Stimulated activated CD4-positive, alpha-beta T cell treated with anti-CD3 and anti-CD28 coated beads, Interleukin-1b, Interleukin-23, amount 100 ng/mL, for 4 hours (primary cell): ENCODE measurements around the gene PNMA1.

Experiments
- DNase-seq, 2 donors: peaks; one replicate each; pipeline ENCODE4 v3.0.0-alpha.2; 2020; ENCODE audit warnings: low read depth in 2 of 2

PNMA1 gene

DNA sequence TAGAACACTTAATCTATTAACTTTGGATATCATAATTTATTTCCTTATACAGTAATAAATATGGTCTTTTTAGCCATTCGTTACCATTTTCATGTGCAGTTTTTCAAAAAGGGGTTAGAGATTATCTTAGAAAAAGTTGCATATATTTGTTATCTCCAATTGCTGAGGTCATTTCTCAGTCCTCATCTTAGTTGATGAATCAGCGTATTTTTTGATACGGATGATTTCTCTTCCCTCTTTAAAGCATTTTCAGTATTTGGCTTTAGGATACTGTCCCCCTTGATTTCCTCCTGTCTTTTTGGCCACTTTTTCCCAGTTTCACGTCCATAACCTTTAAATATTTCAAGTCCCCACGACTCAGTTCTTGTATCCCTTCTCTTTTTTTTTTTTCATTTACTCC lies 47.6 kb downstream of the PNMA1 start:
- no peak for DNase-seq

DNA sequence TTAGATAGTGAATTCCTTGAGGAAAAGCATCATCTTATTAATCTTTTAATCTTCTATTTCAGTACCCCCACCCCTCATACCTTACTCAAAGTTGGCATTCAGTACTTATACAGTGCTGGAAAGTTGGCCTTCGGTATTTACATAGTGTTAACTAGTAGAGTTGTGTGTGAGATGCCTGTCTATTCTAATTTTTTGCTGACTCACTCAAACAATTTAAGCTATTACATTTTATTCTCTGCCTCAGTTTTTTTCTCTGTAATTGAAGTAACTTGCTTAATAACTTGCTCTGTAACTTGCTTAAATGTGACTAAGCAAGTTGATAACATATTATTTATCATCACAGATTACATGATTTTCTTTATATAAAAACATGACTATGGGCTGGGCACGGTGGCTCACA lies 49.1 kb downstream of the PNMA1 start:
- no peak for DNase-seq

DNA sequence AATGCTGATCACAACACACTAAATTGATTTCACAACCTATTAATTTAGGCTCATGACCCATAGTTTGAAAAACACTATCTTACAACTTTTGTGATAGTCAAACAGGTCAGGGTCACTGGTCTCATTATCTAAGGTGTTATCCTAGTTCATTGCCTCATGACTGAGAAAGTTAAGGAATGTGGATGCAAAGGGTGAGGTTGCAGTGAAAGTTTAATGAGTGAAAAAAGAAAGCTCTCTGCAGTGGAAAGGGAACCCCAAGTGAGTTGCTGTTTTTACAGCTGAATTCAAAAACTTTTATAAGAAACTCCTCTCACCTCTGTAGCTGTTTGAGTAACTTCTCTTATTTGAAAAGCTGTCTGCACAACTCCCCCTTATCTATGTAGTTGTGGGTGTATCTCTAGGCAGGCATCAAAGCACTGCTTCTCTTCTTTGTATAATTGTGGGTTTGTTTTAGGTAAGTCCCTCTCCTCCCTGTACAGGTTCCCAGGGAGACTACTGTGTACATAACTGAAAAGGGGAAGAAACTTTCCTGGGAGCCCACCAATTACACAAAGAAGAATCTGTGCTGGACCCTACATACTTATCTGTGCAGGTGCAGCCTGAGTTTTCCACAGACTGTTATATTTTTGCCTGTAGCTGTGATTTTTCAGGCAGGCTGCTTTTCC lies 50.5 kb downstream of the PNMA1 start:
- no peak for DNase-seq

DNA sequence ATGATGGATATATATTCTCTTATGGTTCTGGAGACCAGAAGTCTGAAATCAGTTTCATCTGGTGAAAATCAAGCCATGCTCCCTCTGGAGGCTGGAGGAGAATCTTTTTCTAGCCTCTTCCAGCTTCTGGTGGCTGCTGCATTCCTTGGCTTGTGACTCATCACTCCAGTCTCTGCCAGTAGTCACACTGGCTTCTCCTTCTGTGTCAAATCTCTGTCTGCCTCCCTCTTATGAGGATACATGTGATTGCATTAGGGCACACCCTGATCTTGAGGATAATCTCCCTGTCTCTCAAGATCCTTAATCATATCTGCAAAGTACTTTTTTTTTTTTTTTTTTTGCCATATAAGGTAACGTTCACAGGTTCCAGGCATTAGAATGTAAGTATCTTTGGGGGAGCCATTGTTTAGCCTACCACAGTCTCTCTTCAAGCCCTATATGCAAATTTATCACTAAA lies 51.7 kb downstream of the PNMA1 start:
- no peak for DNase-seq

DNA sequence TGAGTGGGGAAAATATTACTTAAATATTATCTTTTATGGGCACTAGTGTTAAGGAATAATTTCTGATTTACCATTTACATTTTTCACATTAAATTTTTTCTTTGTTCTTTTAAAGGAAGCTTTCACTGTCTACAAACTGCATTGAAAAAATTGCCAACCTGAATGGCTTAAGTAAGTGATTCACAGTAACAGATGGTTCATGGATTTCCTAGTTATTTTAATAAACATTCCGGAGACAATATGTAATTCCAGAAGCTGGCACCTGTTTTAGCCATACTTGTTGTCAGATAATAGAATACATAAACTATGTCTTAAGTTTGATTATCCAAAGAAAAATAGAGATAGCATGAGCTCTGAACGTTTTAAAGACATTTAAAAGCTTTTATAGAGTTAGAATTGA lies 52.3 kb downstream of the PNMA1 start:
- no peak for DNase-seq
